NOMO-1 treated with dmso at 0.1 percent for 144 hours (cell line): ENCODE measurements around the gene NPLOC4.
A peak's percentile ranks its signal among the peaks of the same experiment; 100 is the strongest.

Experiments used
- DNase-seq: peaks from one replicate; lab custom pipeline; 2025; ENCODE audit not compliant: unreplicated experiment; lab: John Stamatoyannopoulos, UW

The NPLOC4 gene

GRCh38 chr17:81520021-81520901 lies 116.7 kb downstream of the NPLOC4 start:
- no peak for DNase-seq

- no peak for DNase-seq
These were observed 117.5 kb downstream of the NPLOC4 start for GRCh38 chr17:81519284-81520020.

- no peak for DNase-seq
These were observed 118.1 kb downstream of the NPLOC4 start for GRCh38 chr17:81518785-81519283.

DNA sequence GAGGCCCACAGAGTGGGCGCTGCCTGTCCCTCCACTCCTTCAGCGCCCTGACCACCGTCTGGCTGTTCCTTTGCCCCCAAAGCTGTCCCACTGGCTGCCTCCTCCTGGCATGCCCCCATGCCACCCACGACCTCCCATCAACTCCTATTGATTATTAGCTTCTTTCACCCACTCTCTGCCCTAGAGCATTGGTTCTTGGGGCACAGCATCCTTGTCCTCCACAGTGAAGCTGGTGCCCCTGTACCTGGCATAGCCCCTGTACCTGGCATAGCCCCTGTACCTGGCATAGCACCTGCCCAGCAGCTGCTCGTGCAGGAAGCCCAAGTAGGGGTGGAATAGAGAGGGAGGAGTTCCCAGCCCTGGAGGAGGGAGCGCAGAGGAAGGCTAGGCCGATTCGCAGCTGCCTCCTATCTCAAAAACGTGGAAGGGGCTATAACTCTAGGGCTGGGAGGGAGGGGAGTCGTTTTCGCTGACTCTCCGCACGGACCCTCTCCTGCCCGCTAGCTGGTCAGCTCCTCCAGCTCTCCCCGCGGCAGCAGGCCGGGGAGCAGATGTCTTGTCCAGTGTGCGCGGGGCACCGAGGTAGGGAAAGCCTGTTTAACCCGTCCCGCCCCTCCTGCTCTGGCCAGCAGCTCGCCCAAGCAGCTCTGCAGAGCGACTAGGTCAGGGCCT lies 118.7 kb downstream of the NPLOC4 start:
- no peak for DNase-seq

- peak; percentile 23 for DNase-seq
These were observed 119.4 kb downstream of the NPLOC4 start for GRCh38 chr17:81517339-81518112.

GRCh38 chr17:81517009-81517338 lies 119.9 kb downstream of the NPLOC4 start:
- no peak for DNase-seq

DNA sequence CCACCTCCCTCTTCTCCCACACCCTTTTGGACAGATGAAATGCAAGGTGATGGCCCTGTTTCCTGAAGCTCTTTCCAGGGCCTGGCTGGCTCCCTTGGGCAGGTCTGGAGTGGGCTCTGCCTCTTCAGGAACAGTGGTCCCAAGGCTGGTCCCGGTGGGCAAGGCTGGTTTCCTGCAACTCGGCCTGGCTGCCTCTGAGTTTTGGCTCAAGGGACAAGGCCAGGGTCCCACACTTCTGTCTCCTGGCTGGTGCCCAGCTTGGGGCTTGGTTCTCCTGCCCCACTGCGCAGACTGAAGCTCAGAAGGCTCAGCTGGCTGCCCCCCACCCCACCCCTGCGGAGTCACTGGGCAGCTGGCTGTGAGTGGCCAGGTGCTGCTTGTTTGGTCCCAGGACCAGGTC lies 120.5 kb downstream of the NPLOC4 start:
- DNase-seq = no peak

DNA sequence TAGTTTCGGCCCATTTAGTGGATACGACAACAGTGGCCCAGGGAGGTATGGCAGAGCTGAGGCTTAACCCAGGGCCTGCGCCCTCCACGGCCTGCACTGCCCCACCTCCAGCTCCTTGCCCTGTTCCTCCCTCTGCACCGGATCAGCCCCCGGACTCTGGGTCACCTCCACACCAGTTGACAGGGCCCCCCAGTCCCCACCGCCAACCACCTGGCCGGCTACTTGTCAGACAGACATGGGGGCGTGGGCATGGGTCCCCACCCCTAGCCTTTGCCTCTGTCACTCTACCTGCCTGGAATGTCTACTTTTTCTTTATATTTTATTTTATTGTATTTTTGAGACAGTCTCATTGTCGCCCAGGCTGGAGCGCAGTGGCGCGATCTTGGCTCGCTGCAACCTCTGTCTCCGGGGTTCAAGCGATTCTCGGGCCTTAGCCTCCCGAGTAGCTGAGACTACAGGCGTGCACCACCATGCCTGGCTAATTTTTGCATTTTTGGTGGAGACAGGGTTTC lies 121.3 kb downstream of the NPLOC4 start:
- DNase-seq = no peak

DNA sequence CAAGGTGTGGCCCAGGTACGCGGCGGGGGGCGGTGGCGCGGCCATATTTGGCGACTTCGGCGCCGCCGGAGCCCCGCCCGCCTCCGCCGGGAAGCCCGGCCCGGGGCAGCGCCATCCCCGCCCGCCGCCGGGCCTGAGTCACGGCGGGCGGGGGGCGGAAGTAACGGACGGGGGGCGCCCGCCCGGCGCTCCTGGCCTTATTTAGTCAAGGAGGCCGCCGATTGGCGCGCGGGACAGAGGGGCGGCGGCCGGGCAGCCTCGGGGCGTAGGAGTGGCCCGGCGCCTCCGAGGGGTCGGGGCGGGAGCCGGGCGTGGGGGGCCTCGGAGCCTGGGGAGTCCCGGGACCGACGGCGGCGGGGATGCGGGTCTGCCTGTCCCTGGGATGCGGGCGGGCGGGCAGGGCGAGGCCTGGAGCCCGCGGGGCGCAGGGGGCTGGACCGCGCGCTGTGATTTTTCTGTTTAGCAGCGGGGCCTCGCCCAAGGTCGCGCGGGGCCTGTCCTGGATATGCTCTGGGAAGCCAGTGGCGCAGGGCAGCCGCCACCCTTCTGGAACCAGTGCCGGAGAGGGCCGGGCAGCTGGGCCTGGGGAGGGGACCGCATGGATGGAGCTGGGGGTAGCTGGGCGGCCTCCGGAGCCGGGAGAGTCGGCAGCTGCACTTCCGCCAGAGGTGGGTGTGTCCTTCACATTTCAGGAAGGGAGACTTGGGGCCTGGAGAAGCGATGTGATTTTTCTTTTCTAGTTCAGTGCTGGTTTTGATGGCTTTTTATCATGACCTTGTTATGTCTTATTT lies 122.0 kb downstream of the NPLOC4 start:
- peak; percentile 69 for DNase-seq

- no peak for DNase-seq
These were observed 122.5 kb downstream of the NPLOC4 start for GRCh38 chr17:81514489-81514738.

DNA sequence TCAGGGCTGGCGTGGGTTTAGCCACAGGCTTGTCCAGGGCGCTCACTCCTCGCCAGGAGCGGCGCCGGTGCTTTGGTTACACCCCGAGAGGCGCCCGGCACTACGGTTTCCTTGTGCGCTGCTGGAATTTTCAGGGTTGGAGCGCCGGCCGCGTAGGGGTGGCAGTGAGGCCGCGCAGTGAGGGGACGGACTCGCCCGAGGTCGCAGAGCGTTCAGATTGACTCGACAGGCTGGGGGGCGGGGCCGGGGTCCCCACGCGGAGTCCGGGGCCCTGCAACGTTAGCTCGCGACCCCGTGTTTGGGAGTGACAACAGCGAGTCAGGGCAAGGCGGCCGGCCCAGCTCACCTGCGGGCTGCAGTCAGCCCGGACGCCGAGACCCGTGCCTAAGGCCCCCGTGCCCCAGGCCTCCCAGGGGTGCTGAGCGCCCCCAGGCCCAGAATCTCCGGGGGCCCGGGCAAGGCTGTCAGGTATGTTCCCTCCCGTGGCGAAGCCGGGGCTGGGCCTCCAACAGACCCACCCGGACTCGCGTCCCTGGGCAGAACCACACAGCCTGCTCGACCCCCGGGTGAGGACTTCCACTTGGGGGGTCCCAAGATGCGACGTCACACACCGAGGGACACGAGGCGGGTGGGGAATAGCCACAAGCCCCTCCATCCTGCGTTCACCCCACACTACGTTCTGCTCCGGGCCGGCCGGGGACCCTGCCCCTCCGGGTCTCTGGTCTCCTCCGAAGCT lies 123.0 kb downstream of the NPLOC4 start:
- DNase-seq = no peak

DNA sequence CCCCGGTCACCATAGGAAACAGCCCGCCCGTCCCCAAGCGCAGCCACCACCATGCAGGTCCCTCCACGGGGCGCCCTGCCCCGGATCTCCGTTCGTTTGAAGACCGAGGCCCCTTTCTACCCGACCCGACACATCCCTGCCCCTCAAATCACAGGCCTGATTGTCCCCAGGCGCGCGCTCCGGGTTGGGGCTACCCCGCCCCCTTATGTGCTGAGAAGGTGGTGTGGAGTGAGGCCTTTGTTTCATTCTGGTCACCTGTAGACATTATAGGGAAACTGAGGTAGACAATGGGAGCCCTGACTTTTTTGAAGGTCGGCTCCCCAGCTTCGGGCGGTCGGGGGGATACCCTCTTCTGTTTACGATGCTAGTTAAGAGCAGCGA lies 123.5 kb downstream of the NPLOC4 start:
- peak; percentile 37 for DNase-seq

- peak; percentile 88 for DNase-seq
These were observed 124.1 kb downstream of the NPLOC4 start, which contains the start of gene ACTG1 for GRCh38 chr17:81512562-81513371. TSS of gene ACTG1 (minus strand) at chr17:81512799. CDS start at chr17:81512354, 445 bp downstream.

- DNase-seq = no peak
These were observed 124.9 kb downstream of the NPLOC4 start for GRCh38 chr17:81511804-81512561.

DNA sequence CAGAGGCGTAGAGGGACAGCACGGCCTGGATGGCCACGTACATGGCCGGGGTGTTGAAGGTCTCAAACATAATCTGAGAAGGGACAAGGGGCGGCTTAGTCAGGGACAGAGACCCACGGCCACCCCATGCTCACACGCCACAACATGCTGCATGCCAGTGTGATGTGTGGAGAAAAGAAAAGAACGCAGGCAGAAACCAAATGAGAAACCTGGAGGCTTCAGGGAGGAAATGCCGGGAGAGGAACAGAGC lies 125.4 kb downstream of the NPLOC4 start:
- DNase-seq = no peak

GRCh38 chr17:81510785-81511553 lies 125.9 kb downstream of the NPLOC4 start:
- DNase-seq = no peak
